KMS-11 (cell line): ENCODE data around the gene GAS5.

Experiments used
- H2AFZ ChIP-seq: fragments of 200-600 bp; sonication (generic); 2 replicates; pipeline ENCODE4 v1.6.1; 2016; ENCODE audit warnings: antibody characterized with exemption, mixed run types, low read depth
- H3K27ac ChIP-seq: fragments of 200-600 bp; sonication (generic); 2 replicates; pipeline ENCODE4 v1.6.1; 2016; ENCODE audit warnings: mild to moderate bottlenecking, mixed run types
- H3K27me3 ChIP-seq: fragments of 200-600 bp; sonication (generic); 2 replicates; pipeline ENCODE4 v1.6.1; 2017; ENCODE audit warnings: mild to moderate bottlenecking, low read depth, mixed run types, moderate library complexity; ENCODE audit not compliant: insufficient read depth
- H3K36me3 ChIP-seq: fragments of 200-600 bp; sonication (generic); 2 replicates; pipeline ENCODE4 v1.6.1; 2017; ENCODE audit warnings: mild to moderate bottlenecking, mixed run types; ENCODE audit not compliant: insufficient read depth
- H3K4me1 ChIP-seq: fragments of 200-600 bp; sonication (generic); 2 replicates; pipeline ENCODE4 v1.6.1; 2016; ENCODE audit warnings: mild to moderate bottlenecking, low read depth, mixed run types; ENCODE audit not compliant: poor library complexity, severe bottlenecking
- H3K4me2 ChIP-seq: fragments of 200-600 bp; sonication (generic); 2 replicates; pipeline ENCODE4 v1.7.0; 2016; ENCODE audit warnings: mild to moderate bottlenecking, mixed run types
- H3K4me3 ChIP-seq: fragments of 200-600 bp; sonication (generic); IDR thresholded peaks from 2 replicates; pipeline ENCODE4 v1.6.1; 2017; ENCODE audit warnings: low read depth, low read length, mixed read lengths; ENCODE audit not compliant: insufficient read depth
- H3K79me2 ChIP-seq: fragments of 200-600 bp; sonication (generic); 2 replicates; pipeline ENCODE4 v1.6.1; 2016; ENCODE audit warnings: low read depth, mixed run types; ENCODE audit not compliant: insufficient read depth
- H3K9ac ChIP-seq: fragments of 200-600 bp; sonication (generic); 2 replicates; pipeline ENCODE4 v1.6.1; 2016; ENCODE audit warnings: mild to moderate bottlenecking, mixed run types
- H4K20me1 ChIP-seq: fragments of 200-600 bp; sonication (generic); 2 replicates; pipeline ENCODE4 v1.6.1; 2016; ENCODE audit warnings: mild to moderate bottlenecking, mixed run types; ENCODE audit not compliant: insufficient read depth
- CTCF ChIP-seq: fragments of 200-600 bp; sonication (generic); conservative IDR thresholded peaks from 2 replicates; pipeline ENCODE4 v1.6.1; 2017; ENCODE audit warnings: low read depth, mild to moderate bottlenecking, antibody characterized with exemption, low read length, moderate library complexity, mixed read lengths

GAS5 gene

GRCh38 chr1:173914366-173914871 lies 46.6 kb upstream of the GAS5 start:
- no peak overlapping the region for H3K27ac ChIP-seq
- no peaks in the 10 kb centered on the region for H3K27me3 ChIP-seq
- no peak overlapping the region for H3K9ac ChIP-seq
- peak; percentile 93 for TF ChIP-seq CTCF
- H3K36me3 ChIP-seq, result no peaks in the 10 kb centered on the region
- H3K4me2 ChIP-seq, result no peak overlapping the region
- no peaks in the 10 kb centered on the region for H4K20me1 ChIP-seq
- no peaks in the 10 kb centered on the region for H3K4me1 ChIP-seq
- H3K4me3 ChIP-seq, result no peak overlapping the region
- H2AFZ ChIP-seq, result no peak overlapping the region
- no peaks in the 10 kb centered on the region for H3K79me2 ChIP-seq

GRCh38 chr1:173913111-173913510 lies 45.3 kb upstream of the GAS5 start:
- H3K9ac ChIP-seq, result no peak overlapping the region
- no peak overlapping the region for H2AFZ ChIP-seq
- no peaks in the 10 kb centered on the region for H3K79me2 ChIP-seq
- H3K4me3 ChIP-seq, result no peak overlapping the region
- H3K4me1 ChIP-seq, result no peaks in the 10 kb centered on the region
- TF ChIP-seq CTCF, result no peak
- H3K4me2 ChIP-seq, result no peak overlapping the region
- no peaks in the 10 kb centered on the region for H4K20me1 ChIP-seq
- no peaks in the 10 kb centered on the region for H3K27me3 ChIP-seq
- H3K36me3 ChIP-seq, result no peaks in the 10 kb centered on the region
- no peak overlapping the region for H3K27ac ChIP-seq

GRCh38 chr1:173903827-173904531 lies 36.2 kb upstream of the GAS5 start:
- Histone ChIP-seq H4K20me1 (no peaks in the 10 kb centered on the region), H3K4me3 (no peak overlapping the region), H3K9ac (no peak overlapping the region), H3K27ac (no peak overlapping the region), H3K27me3 (no peaks in the 10 kb centered on the region), H3K36me3 (no peaks in the 10 kb centered on the region), H3K4me2 (no peak overlapping the region), H2AFZ (no peak overlapping the region), H3K79me2 (no peaks in the 10 kb centered on the region), H3K4me1 (peaks cover 15% of the 10 kb centered on the region)
- no peak for TF ChIP-seq CTCF

- Histone ChIP-seq H3K4me3 (no peak overlapping the region), H3K9ac (no peak overlapping the region), H3K4me2 (peak overlapping the region; percentile 30; the same call in 1 of the 2 replicates), H3K27ac (no peak overlapping the region), H3K27me3 (no peaks in the 10 kb centered on the region), H4K20me1 (no peaks in the 10 kb centered on the region), H3K4me1 (peaks cover 15% of the 10 kb centered on the region), H3K36me3 (no peaks in the 10 kb centered on the region), H2AFZ (no peak overlapping the region), H3K79me2 (no peaks in the 10 kb centered on the region)
- no peak for TF ChIP-seq CTCF
Measured at GRCh38 chr1:173900992-173901391, 33.2 kb upstream of the GAS5 start.
